Stimulated activated CD8-positive, alpha-beta memory T cell treated with anti-CD3 and anti-CD28 coated beads, Interleukin-7, amount 100 ng/mL, for 4 hours (primary cell): Measurements from ENCODE around the gene MFAP4.

Experiments used
- DNase-seq, 2 donors: peaks; one replicate each; pipeline ENCODE4 v3.0.0-alpha.2; 2020; ENCODE audit warnings: low read depth in 2 of 2

Gene MFAP4

DNA sequence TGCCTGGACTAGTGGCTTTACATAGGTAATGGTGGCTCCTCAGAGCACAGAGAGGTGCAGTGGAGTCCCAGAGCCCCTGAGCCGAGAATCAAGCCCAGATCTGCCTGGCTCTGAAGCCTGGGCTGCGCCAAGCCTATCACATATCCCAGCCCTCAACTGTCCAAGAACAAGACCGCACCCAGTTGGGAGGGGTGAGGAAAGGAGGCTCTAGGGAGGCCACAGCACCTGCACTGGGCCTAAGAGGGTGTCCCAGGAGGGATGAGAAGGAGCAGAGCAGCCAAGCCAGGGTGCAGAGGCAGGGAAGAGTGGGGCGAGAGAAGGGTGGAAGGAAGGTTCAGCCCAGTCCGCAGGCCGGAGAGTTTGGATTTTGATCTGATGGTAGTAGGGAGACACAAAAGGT, 23.1 kb upstream of the MFAP4 start:
- no peak for DNase-seq

DNA sequence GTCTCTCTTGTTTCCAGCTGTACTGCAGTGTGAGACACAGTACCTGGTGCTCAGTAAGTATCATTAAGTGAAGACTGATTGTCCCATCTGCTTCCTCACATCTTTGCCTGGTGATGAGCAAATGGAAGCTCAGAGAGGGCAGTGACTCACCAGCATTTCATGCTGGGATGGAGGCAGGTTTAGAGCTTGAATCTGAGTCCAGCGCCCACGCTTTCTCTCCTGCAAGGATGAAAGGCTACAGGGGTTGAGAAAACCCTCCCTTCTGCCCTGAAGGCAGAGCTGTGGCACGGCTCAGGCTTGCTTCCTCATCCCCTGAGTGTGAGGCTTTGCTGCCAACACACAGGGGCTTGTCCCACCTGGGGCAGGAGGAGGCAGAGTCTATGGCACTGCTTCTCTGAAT, 22.5 kb upstream of the MFAP4 start:
- no peak for DNase-seq

DNA sequence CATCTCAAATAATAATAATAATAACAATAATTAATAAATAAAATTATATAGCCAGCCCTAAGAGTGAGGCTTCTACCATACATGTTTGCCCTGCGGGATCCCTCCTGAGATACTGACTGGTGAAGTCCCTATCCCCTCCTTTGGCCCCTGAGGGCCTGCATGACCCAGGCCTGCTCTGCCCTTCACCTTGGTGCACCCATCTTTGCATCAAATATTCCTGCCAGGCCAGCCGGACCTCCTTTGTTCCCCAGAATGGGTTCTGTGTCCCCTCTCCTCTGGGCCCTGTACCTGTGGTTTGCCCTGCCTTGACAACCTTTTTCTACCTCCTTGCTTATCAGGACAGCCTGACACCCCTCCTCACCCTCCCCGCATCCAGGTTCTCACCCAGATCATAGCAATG, 22.1 kb upstream of the MFAP4 start:
- DNase-seq, result no peak

DNA sequence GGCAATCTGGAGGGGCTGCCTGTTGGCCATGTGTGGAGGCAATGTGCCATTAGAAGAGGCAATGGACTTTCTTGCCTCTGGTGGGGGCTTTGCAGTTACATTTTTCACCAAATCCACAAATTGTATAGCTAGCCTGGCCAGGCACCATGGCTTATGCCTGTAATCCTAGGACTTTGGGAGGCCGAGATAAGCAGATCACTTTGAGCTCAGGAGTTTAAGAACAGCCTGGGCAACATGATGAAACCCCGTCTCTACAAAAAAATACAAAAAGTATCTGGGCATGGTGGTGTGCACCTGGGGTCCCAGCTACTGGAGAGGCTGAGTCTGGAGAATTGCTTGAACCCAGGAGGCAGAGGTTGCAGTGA, 21.3 kb upstream of the MFAP4 start:
- no peak for DNase-seq

DNA sequence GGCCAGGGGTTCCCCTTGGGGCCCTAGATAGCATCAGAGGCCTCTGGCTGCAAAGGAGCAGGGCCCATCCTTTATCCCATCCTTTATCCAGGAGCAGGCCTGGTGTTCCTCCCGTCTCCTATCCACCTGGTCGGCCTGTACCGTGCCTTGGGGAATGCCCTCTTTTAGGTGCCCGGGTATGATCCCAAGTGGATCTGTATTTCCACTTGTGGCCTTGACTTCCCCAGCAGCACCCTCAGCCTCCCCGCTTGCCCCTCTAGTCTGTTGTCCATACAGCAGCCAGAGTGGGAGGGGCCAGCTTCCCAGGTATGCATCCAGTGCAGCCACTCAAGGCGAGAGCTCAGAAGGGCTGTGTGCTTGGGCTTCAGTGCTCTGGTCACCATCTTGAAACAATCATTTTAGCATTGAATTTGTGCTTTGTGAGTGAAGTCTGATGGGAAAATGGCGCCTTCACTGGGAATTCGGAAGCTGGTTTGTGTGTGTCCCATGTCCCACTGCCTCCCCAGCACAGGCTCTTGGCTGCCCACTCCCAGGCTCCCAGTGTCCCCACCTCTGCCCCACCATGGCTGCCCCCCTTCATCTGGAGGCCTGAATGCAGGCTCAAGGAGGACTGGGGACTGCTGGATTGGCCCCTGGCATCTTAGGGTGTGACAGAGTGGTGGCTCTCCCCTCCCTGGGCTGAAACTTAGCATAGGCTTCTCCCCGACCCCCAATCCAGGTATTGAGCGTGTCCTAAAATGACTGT, 20.8 kb upstream of the MFAP4 start:
- no peak for DNase-seq

DNA sequence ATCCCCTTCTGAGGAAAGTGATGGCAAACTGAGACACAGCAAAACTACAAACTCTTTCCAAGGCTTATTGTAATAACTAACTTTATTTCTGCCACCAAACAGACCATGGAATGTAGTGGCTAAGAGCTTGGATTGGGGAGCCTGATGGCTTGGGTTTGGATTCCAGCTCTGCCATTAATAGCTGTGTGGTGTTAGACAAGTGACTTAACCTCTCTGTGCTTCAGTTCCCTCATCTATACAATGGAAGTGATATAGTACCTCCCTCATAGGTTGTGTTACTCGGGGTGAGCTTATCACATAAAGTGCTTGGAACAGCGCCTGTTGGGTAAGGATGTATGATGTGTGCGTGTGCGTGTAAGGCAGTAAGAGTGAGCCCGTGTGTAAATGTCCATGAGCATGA, 18.1 kb upstream of the MFAP4 start:
- no peak for DNase-seq

DNA sequence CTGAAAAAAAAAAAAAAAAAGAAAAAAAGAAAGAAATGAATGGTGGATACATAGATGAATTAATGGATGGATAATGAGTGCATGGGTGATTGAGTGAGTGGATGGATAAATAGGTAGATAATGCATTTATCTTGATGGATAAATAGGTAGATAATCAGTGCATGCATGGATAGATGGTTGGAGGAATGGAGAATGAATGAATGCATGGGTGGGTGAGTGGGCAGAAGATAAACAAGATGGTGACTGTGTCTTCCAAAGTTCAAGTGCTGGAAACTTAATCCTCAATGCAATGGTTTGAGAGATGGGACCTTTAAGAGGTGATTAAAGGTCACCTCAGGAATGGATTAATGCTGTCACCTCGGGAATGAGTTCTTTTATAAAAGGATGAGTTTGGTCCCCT, 17.3 kb upstream of the MFAP4 start:
- DNase-seq, result no peak

DNA sequence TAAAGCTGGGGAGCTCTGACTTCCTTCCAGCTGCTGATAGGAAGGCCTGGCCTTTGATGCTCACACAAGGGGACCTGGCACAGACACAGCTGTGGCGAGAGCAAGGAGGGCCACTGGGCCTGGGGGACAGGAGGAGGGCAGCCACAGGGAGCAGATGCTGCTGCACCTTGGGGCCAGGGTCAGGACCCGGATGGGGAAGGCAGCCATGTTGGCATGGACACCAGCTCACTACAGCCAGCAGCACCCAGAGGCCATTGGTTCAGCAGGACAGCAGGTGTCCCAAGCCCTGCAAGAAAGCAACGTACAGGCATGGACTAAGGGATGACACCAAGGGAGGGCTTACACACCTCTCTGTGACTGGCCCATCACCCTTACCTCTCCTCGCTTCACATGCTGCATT, 16.0 kb upstream of the MFAP4 start:
- DNase-seq, result no peak

DNA sequence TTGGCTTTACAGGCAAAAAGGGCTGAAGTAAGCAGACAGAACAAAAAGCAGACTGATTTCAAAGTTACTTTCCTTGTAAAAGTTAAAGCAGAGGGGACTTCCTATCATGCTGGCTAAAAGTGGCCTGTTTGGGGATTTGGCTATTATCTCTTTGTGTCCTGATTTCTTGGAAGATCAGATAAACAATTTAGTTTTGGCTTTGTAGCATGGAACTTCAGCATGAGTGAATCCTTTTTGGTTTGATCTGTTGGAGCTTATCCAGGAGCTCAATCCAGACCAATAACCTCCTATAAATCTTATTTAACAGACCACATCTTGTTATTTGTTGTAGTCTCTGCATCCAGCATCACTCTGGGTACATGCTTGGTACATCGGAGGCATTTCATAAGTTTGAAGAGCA, 15.2 kb upstream of the MFAP4 start:
- DNase-seq, result no peak

DNA sequence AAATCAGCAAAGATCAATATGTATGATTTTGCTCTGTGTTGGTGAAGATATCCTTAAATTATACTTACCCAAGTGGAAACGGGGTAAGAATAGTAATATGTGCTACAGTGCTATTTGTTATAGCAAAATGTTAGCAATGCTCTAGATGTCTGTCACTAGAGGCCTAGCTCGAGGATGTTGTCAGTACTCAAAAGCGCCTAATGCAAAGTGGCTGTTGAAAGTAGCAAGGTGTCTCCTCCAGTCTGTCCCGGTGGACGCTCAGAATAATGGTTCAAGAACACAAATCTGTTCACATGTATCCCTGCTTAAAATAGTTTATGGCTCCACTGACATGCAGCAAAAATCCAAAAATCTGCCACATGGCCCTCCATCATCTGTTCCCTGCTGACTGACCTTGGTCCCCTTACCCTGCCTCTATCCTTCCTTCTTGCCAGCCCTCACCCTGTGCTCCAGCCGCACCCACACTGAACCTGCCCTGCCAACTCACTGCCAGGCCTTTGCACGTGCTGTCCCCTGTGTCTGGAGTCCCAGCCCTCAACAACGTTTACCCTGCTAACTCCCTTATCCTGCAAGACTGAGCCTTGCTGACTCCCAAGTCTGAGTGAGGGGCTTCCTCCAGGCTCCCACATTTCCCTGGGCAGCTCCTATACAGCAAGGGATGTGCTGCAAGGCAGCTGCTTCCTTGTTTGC, 14.5 kb upstream of the MFAP4 start:
- DNase-seq, result no peak

DNA sequence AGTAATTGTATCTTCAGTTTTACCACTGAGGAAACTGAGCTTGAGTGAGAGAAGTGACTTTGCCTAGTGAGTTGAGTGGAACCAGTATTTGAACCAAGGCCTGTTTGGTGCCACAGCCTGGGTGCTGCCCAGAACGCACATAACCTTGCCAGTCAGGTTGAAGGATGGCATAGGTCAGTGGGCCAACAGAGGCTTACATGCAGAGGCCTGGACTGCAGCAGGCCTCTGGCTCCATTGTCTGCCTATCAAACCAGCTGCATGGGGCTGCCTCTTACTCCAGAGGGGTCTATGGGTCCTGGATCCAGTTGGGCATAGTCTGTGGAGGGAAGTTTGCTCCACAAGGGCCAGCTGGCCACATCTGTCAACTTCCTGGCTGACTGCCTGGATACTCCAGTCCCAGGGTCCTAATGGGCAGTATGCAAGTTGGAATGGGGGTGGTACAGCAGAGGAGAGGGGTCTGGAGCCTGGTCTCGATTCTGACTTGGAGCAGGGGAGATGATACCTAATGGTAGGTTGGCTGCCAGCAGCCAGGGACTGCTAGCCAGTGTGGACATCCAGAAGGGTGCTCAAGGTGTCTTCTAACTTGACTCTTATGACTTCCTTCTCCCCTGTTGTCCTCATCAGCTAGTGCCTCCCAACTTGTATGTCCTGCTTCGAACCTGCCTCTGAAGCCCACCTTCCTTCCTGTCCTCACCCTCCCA, 12.9 kb upstream of the MFAP4 start:
- DNase-seq, result no peak

DNA sequence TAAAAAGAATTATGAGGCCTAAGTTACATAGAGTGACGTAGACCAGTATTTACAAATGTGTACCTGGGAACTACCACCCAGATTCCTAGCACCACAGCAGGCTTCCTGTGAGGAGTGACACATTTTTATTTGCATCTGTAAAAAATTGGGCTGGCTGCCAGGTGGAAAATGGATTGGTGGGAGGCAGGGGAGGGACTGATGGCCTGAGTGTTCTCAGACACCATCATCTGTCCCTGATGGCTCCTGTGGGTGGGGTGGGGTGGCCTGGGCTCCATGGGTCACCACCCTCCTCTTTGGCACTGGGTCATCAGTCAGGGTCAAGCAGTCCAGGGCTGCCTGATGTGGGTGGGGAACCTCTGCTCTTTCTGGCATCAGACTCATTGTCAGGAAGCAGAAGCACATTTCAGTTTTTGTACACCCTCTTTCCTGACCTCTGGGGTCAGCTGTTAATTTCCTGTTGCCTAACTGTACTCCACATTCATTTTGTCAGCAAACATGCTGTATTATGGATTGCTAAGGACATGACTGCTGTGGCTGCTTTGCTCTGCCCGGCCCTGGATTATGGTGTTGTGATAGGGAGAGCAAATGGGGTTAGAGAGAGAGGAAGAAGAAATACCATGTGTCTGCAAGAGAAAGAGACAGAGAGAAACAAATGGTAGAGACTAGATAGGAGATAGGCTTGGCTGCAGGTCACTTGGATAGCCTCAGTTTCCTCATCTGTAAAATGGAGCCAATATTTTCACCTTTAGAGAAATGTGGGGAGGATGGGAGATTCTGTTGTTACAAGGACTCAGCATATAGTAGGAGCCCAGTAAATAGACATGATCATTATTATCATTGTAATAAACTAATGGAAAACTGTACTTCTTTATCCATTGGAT, 11.6 kb upstream of the MFAP4 start:
- DNase-seq, result no peak

DNA sequence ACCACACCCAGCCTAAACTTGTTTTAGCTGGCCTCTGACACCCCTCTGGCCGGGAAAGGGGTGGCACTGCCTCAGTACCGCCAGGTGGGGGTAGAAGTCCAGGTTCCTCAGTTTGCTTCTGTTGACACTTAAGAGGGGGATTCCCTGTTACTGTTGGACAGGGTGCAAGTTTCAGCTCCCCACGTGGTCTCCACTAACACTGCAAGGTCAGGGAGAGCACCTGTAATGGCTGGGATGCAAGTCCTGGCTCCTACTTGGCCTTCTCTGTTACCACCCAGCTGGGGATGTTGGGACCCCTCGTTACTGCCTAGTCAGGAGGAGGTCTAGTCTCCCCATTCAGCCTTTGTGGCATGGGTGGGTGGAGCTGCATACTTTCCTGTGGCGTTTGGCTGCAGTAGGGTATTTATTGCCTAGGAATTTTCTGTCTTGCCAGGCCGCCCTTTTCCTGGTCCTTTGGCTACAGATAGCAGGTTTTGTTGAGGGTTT, 10.6 kb upstream of the MFAP4 start:
- DNase-seq, result no peak

DNA sequence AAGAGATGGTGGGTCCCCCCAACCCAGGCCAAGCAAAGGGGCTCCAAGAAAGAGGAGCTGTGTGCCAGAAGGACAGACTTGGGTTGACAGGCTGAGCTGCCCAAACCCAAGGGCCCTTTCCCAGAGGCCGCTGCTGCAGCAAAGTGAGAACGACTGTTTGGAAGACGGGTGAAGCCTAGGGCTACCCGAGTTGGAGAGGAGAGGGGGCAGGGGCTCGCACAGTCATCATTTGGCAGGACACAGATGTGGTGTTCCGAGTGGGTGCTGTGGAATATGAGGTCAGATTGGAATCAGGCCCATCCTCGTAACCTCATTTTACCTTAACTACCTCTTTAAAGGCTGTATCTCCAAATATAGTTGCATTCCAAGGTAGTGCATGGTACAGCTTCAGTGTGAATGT, 5.3 kb upstream of the MFAP4 start:
- no peak for DNase-seq

DNA sequence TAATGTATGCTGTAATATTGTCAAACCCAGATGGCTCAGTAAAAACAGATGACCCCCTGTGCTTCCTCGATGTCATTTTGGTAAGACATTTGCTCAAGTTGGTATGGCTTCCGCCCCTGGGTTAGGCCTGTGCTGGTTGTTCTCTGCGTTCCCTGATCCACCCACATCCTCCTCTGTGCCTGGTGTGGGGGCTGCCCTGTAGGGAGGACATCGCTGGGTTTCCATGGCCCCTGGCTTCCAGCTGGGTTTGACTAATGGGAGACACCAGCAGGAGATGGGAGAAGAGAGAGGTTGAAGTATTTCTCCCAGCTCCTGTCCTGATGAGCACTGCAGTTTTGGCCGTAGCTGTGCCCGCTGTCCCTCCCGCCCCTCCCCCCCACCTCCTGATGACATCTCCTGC, 4.4 kb upstream of the MFAP4 start:
- DNase-seq, result no peak

DNA sequence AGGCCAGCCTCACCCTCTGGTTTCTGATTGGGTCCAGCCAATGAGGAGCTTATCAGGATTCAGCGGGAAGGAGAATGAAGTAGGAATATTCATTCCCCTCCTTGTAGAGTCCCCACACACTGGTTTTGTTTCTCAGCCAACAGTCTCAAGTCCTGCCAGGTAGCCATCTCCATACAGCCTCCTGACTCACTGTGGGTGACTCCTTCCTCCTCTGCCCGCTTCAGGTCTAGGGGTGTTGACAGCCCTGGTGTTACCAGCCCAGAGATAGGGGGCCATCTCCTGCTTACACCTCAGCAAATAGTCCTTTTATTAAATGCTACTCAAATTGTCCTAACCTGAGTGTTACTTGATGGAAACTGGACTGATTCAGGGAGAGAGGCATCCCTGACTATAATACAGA, 4.0 kb upstream of the MFAP4 start:
- DNase-seq, result no peak

DNA sequence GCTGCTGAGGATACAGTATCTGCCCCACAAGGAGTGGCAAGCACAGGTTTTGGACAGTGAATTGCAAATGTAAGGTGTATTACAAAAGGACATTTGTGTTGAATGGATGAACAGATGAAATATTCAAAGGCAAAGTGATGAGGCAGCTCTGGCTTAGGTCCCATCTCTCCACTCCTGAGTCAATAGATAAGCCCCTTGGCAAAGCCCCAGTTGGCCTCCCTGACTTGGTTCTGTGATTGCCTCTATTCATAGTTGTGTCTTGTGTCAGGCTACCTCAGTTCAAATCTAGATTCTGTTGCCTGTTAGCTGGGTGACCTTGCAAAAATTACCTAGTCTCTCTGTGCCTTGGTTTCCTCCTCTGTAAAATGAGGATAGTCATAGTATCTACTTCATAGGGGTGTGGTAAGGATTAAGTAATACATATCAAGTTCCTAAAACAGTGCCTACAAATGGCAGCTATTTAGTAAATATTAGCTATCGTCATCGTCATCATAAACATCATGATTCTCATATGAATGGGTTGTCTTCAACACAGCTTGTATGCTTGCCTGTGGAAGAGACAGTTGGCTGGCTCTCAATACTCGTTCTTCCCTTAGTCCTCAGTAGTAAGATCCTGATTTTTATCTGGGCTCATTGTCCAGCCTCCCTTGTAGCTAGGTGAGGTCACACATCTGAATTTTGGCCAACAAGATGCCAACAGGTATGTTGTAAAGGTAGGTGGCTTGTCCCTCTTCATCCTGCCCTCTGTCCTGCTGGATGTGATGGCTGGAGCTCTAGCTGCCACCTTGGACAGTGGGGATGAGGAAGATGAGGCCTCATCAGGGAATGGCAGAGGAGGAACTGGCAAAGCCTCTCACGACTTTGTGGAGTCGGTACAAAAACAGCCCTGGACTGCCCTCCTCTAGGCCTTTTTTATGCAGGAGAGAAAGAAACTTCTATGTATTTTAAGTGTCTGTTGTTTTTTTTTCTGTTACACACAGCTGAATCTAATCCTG, 2.1 kb upstream of the MFAP4 start:
- DNase-seq, result no peak

DNA sequence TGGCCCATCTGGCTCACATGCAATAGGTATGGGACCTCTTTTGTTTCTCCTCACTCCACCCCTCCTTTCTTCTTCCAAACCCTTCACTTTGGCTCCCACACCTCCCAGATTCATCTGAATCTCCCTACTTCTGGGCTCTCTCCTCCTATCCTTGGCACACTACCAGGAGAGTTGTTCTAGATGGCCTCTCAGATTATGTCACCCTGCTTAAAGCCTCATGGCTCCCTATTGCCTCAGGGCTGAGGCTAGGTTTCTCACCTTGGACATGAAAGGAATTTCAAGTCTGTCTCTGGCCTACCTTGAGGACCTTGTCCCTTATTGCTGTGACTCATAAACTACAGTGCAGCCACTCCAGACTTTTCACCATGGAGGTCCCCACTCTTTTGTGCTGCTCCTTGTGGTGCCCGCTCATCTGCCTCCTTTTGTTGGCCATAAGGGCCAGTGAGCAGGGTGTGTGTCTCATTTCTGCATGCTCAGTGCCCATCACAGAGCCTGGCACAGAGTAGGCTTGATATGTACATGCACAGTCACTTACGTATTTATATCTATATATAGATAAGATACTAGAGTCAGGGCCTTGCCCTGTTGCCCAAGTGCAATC, 1.0 kb upstream of the MFAP4 start:
- DNase-seq, result no peak

DNA sequence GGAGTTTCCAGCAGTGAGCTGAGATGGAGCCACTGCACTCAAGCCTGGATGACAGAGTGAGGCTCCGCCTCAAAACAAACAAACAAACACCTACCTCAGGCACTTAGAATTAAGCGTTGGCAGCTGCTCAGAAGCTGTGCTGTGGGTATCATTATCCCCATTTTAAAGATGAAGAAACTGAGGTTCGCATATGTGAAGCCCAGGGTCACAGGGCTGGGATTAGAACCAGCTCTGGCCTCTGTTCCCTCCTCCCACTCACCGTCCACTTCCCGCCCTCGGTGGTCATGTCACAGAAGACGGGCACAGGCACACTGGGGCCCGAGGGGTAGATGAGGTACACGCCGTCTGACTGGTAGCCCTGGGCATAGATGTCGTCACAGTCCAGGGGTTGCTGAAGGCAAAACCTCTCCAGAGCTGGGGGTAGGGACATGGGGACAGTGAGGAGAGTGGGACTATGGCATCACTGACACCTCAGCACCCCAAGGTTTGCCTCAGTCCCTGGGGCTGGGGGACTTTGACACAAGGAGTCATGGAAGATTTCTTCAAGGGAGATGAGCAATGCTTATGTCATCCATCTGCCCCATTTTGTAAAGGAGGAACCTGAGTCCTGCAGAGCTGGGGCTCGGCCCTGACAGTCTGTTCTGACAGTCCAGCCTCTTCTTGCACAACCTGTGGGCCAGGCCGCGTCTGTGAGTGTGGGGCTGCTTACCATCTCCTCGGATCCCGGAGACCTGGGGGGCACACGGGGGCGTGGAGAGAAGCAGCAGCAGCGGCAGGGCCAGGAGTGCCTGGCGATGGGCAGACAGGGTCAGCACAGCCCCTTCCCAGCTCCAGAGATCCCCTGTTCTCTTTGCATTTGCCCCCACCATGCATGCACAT, 700 bp downstream of the MFAP4 start:
- no peak for DNase-seq
